GM19463 (cell line): ENCODE measurements around the gene PTPRN2.

ENCODE experiments used
- ATAC-seq: cut with Tn5 transposase; IDR thresholded peaks from one replicate; pipeline ENCODE4 v1.9.1; 2021; ENCODE audit warnings: mild to moderate bottlenecking, moderate library complexity; ENCODE audit not compliant: unreplicated experiment

Gene PTPRN2

DNA sequence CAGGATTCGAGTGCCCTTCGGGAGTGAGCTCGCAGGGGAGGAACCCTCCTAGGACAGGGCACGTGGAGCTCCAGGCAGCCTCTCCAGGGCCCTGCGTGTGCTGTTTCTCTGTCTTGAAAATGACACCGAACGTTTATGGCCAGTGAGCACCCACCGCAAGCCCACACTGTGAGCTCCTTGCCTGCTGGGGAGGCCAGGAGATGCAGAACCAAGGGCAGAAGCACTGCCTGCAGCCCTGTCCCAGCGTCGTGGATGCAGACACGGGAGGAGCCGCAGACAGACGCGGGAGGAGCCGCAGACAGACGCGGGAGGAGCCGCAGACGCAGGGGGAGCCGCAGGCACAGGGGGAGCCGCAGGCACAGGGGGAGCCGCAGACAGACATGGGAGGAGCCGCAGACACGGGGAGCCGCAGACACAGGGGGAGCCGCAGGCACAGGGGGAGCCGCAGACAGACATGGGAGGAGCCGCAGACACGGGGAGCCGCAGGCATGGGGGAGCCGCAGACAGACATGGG is 314.4 kb downstream of the PTPRN2 start:
- ATAC-seq: no peak

DNA sequence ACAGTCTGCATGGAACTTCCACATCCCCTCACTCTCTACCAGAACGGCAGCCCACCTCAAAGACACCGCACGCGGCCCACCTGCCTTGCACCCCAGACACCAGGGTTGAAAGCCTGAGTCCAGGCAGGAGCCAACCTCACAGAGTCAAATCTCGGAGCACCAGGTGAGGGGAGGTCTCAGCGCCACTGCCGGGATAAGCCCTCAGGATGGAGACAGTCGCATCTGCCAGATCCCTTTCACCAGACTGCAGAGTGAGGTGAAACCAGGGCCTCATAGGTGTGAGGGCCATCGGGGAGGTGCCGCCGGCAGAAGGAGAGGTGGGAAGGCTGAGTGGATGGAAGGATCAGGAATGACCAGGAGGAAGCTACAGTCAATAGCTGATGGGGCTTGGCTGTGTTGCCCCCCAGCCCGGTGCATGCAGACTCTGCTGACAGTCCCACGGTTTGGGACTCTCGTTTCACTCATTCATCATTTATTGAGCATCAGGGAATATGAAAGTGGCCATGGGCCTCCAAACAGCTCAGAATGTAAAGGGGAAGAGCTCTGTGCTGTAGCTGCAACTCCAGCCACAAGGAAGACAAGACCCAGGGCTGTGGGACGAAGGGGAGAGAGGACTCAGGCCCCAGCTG is 315.0 kb downstream of the PTPRN2 start:
- no peak for ATAC-seq

DNA sequence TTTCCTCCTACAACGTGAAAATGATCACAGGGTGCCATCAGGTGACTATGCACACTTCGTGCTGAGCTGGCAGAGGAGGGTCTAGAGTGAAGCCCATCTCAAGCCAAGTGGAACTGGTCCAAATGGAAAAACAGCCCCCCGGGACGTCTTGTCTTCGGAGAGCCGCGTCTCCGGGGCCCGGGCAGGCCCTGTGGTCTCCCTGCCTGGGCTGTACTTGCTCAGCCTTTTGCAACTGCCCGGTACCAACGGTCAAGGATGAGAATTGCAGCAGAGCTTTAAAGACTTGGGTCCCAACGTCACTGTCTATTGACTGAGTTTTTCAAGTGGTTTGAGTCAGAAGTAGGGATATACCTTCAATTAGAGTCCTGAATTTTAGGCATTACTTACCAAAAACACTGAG is 315.5 kb downstream of the PTPRN2 start:
- no peak for ATAC-seq

DNA sequence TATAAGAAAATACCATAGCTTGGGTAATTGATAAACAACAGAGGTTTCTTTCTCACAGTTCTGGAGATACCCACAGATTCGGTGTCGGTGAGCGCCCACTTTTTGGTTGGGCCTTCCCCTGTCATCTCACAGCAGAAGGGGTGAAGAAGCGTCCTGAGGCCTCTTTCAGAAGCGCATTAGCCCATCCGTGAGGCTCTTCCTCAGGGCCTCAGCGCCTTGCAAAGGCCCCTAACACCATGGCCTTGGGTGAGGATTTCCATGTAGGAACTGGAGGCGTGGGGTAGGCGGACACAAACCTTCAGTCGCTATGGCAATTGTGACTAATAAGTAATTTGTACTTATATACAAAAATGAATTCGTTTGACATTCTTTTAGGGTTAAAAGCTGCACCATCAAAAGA is 316.0 kb downstream of the PTPRN2 start:
- ATAC-seq: no peak

DNA sequence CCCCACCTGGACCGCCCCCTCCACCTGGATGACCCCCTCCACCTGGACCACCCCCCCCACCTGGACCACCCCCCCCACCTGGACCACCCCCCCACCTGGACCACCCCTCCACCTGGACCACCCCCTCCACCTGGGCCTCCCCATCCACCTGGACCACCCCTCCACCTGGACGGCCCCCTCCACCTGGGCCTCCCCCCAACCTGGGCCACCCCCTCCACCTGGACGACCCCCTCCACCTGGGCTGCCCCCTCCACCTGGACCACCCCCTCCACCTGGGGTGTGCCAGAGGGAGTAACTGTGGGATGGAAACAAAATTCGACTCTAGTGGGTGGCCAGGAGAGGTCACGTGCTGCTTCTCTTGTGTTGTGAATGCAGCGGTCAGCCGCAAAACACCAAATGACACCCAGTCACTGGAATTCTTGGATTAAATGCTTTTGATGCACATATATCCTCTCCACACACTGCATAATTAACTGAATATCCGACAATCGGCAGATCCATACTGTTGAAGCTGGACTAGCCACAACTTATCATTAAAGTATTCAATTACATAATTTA is 316.7 kb downstream of the PTPRN2 start:
- no peak for ATAC-seq

GRCh38 chr7:158270106-158270775 is 317.4 kb downstream of the PTPRN2 start:
- ATAC-seq: no peak

DNA sequence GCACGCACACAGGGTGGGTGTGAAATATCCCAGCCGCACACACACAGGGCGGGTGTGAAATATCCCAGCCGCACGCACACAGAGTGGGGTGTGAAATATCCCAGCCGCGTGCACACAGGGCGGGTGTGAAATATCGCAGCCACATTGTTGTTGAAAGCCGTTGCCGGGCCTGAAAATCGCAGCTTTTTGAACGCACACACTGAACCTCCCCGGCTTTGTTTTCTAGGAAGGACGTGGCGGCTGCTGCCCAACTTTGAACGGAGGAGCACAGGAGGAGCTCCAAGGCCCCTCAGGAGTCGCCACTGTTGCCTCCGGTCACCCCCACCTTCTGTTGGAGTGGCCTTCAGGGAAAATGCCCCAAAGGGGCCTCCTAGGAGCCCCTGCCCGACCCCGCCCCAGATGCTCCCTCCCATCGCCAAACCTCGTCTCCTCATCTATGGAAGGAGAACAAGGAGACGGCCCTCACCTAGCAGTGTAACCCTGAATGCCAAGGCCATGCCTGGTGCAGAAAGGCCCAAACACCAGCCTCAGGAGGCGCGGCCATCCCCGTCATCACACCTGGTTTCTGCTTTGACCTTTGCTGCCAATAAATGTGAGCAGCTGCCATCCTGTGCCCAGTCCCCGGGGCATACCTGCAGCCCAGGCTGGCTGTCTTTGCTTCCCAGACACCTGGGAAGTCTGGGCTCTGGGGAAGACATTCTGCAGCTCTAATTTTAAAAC is 318.6 kb downstream of the PTPRN2 start:
- ATAC-seq: no peak

- no peak for ATAC-seq
These were observed 319.7 kb downstream of the PTPRN2 start for GRCh38 chr7:158267742-158268435.

GRCh38 chr7:158266817-158267741 is 320.5 kb downstream of the PTPRN2 start:
- no peak for ATAC-seq

- ATAC-seq: no peak
These were observed 321.2 kb downstream of the PTPRN2 start for GRCh38 chr7:158266426-158266816.

DNA sequence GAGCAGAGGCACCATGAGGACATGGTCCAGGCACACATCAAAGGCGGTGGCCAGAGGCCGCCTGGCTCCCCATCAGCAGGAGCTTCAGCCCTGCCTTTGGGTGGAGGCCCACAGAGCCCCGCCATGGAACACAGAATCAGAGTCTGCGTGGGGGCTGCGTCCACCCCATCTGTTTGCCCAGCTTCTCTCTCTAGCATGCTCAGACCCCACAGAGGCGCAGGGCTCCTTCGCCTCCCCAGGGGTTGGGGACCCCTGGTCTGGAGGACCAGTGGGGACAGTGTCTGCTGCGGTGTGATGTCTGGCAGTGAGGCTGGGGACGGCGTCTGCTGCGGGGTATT is 321.9 kb downstream of the PTPRN2 start:
- ATAC-seq: no peak

- ATAC-seq: no peak
These were observed 322.5 kb downstream of the PTPRN2 start for GRCh38 chr7:158264881-158265742.

DNA sequence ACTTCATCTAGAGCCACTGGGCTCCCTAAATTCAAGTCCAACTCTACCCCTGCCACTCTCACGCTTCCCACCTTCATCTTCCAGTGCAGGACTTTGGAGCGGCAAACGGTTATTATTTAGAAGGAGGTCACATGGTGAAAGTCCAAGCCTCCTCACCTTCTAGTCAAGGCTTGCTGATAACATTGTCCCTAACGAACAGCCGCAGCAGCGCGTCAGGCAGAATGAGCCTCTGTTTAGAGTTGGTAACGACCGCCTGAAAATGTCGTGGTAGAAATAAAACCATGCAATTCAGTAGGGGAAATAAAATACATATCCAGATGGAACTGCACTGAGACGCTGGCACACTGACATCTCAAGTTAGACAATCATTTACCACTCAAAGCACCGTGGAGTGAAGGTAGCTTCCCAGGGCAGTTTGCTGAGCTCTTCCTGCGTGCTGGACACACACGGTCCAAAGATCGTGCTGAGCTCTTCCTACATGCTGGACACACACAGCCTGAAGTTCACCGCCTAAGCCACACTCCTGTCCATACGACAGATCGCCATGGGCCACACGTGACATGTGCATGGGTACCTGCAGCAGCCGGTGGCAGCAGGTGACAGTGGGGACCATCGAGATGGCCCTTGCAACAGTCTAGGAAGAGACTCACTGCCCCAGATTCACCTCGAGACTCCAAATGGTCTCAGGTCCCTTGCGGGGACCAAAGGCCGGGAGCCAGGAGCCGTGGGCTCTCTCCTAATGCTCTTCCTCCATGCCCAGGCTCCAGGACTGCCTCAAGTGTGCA is 323.5 kb downstream of the PTPRN2 start:
- no peak for ATAC-seq

GRCh38 chr7:158263110-158263963 is 324.3 kb downstream of the PTPRN2 start:
- no peak for ATAC-seq

GRCh38 chr7:158262284-158263109 is 325.1 kb downstream of the PTPRN2 start:
- ATAC-seq: no peak

DNA sequence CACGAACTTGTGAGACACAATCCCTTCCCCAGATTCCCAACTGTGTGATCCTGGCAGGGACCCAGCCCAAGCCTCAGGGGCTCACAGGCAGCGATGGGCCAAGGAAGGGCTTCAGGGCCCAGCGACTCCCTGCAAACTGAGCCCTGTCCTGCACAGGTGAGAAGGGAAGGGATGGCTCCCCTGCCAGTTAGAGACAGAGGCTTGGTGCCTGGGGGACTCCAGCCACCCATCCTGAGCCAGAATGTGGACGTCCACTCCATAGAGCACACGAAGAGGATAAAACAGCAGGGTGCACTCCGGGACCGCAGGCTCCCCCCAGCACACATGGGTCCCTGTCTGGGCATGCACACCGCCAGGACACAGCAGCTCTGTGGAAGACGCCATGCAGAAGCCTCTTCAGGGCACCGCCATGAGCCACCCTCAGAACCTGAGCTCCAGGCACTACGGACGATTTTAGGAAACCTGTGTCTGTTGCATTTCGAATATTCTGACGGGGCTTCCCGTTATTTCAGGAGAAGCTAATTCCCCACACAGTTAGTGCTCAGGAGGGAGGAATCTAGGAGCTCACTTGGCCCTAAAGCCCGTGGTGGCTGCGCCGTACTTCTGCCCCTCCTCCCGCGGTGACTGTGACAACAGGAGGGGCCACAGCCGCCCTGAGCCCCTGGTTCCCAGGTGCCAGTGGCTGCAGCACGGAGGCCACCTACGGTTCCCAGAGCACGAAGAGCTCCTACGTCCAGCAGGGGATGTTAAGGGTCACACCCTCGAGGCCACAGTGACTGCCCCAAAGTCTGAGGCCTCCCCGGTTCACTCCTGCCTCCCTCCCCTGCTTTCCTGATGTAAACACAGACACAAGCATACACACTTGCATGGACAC is 326.0 kb downstream of the PTPRN2 start:
- no peak for ATAC-seq
